Activated CD4-positive, alpha-beta T cell treated with anti-CD3 and anti-CD28 coated beads, Interleukin-2, amount 50 U/mL, for 16 hours (primary cell): ENCODE measurements around the gene PRPF6.
"Not testable (repeated sequence)": the region's sequence is repeated elsewhere in the genome, so short reads cannot be mapped to it uniquely, and the experiment has no call there.

Experiments
- DNase-seq: peaks from one replicate; pipeline ENCODE4 v3.0.0-alpha.2; 2020

PRPF6 gene

DNA sequence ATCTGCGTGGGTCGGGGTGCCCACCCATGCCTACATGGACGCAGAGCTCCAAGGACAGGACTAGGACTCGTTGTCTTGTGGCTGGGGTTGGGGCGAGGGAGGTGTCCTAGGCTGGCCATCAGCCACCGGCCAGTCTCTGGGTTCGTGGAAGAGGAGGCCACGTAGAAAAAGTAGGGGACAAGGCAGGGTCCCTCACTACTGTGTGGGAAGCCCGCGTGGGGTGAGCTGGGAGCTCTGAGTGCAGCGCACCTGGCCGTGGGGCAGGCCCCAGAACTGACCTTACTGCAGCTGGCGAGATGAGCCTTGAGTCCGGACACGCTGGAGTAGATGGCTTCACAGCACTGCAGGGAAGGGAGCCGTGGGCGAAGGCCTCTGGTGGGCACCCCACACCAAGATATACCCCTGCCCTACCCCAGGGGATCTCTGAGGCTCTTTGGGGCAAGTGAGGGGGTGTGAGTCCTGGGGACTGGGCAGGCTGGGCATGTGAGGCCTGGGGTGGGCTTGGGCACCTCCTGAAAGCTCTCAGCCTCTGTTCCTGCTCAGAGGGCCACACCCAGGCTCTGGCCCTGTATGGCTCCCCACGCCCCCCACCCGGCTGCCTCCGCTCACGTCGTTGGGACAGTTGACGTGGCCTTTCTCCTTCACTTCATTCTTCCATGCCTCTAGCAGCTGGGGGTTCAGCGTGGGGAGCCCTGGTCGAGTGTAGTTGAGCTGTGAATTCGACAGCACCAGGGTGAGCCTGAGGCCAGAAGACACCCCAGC lies 19.1 kb upstream of the PRPF6 start:
- no peak for DNase-seq

- no peak for DNase-seq
Measured at GRCh38 chr20:63962426-63963347, 18.2 kb upstream of the PRPF6 start.

- DNase-seq: no peak
Measured at GRCh38 chr20:63963348-63963741, 17.6 kb upstream of the PRPF6 start.

DNA sequence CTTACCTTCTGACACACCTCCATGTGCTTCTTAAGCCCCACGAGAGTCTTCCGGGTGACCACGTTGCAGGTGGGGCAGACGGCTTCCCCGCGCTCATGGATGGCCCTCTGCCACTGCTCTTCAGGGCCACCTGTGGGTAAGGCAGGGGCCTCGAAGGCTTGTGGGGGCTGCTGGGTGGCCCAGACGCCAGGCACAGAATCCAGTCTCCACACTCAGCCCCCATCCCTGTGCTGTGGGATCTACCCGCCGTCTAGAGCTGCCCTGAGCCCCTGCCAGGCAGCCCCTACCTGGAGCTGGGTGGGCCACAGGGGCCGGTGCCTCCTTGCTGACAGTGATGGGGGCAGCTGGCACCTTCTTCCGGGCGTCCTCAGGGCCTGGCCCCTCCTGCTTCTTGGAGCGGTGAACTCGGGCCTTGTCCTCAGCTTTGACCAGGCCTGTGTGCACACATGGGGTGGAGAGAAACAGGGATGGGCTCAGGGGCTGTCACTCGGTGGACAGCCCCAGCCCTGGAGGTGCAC lies 17.1 kb upstream of the PRPF6 start:
- no peak for DNase-seq

GRCh38 chr20:63964412-63964811 lies 16.5 kb upstream of the PRPF6 start:
- DNase-seq: no peak

DNA sequence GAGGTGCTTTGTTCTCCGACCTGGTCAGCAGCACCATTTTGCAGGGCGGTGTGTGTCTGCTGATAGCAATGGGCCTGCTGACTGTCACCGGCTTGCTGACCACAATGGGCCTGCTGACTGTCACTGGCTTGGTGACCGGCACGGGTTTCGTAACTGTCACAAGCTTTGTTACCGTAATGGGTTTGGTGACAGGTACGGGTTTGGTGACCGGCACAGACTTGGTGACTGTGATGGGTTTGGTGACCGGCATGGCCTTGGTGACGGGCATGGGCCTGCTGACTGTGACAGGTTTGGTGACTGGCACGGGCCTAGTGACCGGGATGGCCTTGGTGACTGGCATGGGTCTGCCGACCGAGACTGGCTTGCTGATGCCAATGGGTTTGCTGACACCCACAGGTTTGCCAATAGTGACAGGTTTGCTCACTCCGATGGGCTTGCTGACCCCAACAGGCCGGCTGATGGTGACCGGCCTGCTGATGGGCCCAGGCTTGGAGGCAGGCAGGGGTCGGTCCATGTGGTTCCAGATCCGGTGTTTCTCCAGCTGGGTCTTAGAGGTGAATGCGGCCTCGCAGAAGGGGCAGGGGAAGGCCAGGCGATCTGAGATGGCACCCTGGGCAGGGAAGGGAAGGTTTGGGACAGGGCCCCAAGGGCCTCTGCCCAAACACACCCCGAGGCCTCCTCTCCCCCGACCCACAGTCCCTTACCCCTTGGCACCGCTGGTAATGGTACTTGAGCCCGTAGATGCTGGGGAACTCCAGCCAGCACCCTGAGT lies 14.6 kb upstream of the PRPF6 start:
- no peak for DNase-seq

DNA sequence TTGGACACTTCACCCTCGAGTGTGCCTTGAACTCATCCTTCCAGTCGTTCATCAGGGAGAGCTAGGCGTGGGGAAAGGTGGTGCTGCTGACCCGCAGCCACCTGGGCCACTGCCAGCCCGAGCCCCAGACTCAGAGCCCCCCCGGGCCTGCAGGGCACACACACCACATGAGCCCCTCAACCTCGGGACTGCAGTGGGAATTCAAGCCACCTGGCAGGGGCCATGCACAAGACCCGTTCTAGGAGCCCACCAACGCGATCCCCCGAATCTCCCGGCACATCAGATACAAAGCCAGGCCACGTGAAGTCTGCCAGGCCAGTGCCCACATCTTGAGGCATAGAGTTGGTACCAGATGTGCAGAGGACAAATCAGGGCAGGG lies 14.0 kb upstream of the PRPF6 start:
- no peak for DNase-seq

- no peak for DNase-seq
Measured at GRCh38 chr20:63967330-63968135, 13.4 kb upstream of the PRPF6 start.

DNA sequence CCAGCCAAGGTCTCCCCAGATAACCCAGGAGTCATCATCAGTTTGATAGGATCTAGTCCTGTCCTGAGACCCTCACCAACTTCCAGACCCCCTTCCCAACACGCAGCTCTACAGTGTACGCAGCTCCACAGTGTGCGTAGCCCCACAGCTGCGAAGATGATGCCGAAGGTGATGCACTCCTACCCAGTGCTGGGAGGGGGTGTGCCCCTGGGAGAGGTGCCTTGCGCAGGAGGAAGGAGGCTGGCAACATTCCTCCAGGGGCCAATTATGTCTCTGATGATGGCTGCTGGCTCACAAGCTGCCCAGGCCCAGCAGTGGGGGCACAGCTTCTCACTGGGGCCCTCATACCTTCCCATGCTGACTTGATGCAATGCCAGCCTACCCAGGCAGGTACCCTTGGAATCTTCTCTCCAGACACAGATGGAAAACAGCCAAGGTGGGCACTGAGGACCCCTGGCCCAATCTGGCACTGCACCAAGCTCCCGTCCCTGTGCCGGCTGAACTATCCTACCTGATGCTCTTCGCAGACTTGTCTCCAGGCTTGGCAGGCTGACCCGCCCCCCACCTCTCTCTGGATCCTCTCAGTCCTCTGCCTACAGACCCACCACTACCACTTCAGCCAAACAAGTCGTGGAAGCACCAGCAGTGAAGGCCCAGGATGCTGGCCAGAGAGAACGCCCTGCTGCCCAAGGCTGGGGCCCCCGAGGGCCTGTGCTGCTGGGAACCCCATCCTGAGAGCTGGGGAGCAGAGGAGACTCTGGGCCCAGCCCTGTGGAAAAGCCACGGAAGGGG lies 12.6 kb upstream of the PRPF6 start:
- no peak for DNase-seq

- peak; percentile 27 for DNase-seq
Measured at GRCh38 chr20:63968928-63969760, 11.8 kb upstream of the PRPF6 start.

DNA sequence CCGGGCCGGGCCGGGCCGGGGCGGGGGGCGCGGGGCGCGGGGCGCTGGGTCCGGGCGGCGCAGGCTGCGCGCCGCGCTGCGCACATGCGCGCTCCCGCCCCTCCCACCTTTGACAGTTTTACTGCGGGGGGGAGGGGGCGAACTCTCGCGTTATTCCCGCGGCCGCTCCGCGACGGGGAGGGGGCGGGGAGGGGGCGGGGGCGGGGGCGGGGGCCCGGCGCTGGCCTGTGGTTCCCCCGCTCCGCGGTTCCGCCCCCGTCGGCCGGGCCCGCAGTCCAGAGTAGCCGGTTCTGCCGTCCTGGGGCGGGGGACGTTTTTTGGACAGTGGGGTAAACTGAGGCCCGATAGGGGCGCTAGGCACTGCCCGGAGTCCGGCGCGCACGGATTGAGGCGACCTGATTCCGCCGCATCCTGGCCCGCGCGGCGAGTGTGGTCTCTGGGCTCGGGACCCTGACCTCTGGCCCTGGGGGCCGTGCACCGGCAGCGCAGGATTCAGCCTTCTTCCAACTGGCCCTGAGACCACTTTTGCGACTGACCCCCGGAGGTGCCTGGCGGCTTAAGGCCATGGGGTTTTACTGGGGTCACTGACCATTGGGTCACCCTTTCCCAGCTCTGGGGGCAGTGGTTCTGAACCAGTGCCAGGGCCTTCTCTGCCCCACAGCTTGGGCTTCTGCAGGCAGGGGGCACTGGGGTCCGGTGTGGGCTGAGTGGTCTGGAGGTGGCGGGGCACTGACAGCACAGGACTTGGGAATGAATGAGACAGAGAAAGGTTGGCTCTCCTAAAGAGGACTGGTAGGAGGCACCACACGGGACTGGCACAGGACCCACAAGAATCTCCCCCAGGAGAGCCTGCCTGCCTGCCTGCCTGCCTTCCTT lies 10.9 kb upstream of the PRPF6 start, which contains the start of gene ZNF512B:
TSS of gene ZNF512B (minus strand) at position 93 of the 876 bp plus-strand sequence. CDS start 1,980 bp downstream, outside the sequence.
- peak; percentile 76 for DNase-seq

GRCh38 chr20:63970714-63971431 lies 10.1 kb upstream of the PRPF6 start:
- DNase-seq: no peak

- not testable (repeated sequence) for DNase-seq
Measured at GRCh38 chr20:63971960-63972311, 9.0 kb upstream of the PRPF6 start.

DNA sequence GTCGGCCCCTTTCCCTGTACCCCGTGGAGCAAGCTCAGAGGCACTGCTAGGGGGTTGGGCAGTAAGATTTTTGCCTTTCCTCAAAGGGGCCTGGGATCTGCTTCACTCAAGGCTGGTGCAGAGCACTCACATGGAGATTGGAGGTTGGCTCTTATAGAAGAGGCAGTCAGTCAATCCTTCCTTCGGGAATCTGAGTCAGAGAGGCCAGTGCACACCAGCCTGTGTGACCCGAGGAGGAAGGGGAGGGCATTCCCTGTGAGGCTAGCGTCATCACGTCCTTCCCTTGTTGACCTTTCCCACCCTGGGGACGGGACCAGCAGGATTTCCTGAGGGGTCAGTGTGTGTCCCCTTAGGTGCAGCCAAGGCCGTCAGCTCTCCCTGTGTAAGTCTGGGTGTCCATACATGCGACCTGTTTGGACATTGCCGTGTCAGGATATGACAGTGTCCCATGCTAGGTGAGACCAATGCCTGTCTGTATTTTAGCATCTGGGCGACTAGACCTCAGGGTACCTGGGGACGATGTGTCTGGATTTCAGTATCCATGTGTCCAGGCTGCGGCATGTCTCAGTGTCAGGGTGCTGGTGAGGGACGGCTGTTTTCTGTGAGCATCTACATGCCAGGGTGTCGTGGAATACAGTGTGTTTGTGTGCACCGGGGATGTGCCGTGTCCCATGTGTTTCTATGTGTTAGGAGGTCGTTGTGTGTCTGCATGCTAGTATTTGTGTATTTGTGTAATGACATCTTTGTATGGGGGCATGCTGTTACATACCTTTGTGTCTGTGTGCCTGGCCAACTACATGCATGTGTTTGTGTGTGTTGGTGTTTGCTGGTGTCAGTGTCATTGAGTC lies 8.4 kb upstream of the PRPF6 start:
- no peak for DNase-seq

DNA sequence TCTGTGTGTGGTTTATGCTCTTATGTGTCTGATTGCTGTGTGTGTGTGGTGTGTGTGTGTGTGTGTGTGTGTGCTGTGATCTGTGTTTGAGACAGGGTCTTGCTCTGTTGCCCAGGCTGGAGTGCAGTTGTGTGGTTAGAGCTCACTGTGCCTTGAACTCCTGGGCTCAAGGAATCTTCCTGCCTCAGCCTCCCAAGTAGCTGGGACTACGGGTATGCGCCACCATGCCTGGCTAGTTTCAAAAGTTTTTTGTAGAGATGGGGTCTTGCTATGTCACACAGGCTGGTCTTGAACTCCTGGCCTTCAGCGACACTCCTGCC lies 7.8 kb upstream of the PRPF6 start:
- no peak for DNase-seq

DNA sequence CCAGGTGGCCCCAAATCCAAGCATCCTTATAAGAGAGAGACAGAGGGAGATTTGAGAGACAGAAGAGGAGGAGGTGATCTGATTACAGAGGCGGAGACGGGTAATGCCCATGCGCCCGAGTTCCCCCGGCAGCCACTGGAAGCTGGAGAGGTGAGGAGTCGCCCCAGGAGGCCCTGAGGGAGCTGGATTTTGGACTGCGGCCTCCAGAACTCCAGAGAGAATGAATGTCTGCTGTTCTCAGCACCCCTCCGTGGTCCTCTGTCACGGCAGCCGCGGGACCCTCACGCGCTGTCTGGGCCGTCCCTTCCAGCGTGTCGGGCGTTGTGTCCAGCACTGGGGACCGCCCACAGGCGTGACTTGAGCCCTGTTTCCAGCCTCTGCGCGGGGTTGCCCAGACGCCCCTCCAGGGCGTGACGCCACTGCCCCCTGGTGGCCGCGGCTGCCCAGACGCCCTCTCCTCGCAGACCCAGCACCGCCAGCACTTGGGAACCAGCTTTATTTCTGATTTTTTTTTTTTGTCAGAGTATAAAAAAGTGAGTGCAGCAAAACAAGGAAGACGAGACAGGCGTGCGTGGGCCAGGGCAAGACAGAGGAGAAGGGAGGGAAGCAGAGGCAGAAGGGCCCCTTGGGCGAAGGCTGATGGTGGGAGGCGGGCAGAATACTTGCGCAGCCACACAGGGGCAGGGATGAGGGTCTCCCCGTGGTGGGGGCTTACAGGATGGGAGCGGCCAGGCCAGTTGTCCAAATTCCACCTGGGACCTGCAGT lies 7.1 kb upstream of the PRPF6 start:
- peak; percentile 79 for DNase-seq
